OCI-LY7 (cell line): Measurements from ENCODE around the gene ADRA2B. TPM values are rescaled to one million over a fixed set of nuclear protein-coding genes. Genes with fewer than 3 reads are reported as not detected.

Source experiments
- BruUV-seq: library from RNA; stranded (reverse); fragments of 400-500 nt; replicated peaks from 2 replicates; lab custom pipeline; 2021; lab: Mats Ljungman, UMichigan
- CTCF ChIA-PET: fragments of 300-600 bp; sonication (Branson Sonifier 250); formaldehyde crosslinking; loops from one replicate; lab custom pipeline; 2022; ENCODE audit warnings: antibody characterized with exemption; ENCODE audit not compliant: unreplicated experiment; lab: Charles Lee
- POLR2A ChIA-PET: fragments of 300-600 bp; sonication (Branson Sonifier 250); formaldehyde crosslinking; loops from one replicate; lab custom pipeline; 2022; ENCODE audit warnings: antibody characterized with exemption; lab: Charles Lee
- DNase-seq: peaks from one replicate; pipeline ENCODE4 v3.0.0-alpha.2; 2015; ENCODE audit warnings: low spot score
- H2AFZ ChIP-seq: fragments of 200-600 bp; sonication (generic), shearing (Covaris generic); 2 replicates; pipeline ENCODE4 v1.6.1; 2014; ENCODE audit warnings: mild to moderate bottlenecking, antibody characterized with exemption, low read length, moderate library complexity
- H3K27ac ChIP-seq: fragments of 200-600 bp; sonication (generic); 2 replicates; pipeline ENCODE4 v1.5.1; 2014; ENCODE audit warnings: mixed run types, low read depth, mild to moderate bottlenecking, moderate library complexity, low read length, inconsistent platforms; ENCODE audit not compliant: poor library complexity, severe bottlenecking
- H3K36me3 ChIP-seq: fragments of 200-600 bp; sonication (generic); 2 replicates; pipeline ENCODE4 v1.6.1; 2014; ENCODE audit warnings: mild to moderate bottlenecking, antibody characterized with exemption, low read length, moderate library complexity, mixed read lengths; ENCODE audit not compliant: insufficient read depth
- H3K4me1 ChIP-seq: fragments of 200-600 bp; sonication (generic); 2 replicates; pipeline ENCODE4 v1.5.1; 2014; ENCODE audit warnings: mild to moderate bottlenecking, low read length; ENCODE audit not compliant: insufficient read depth, poor library complexity, severe bottlenecking
- H3K4me2 ChIP-seq: fragments of 200-600 bp; sonication (generic); 2 replicates; pipeline ENCODE4 v1.6.1; 2014; ENCODE audit warnings: mild to moderate bottlenecking, low read length
- H3K4me3 ChIP-seq: fragments of 200-600 bp; sonication (generic); 2 replicates; pipeline ENCODE4 v1.5.1; 2014; ENCODE audit warnings: mild to moderate bottlenecking, low read depth, low read length; ENCODE audit not compliant: poor library complexity, severe bottlenecking
- H3K79me2 ChIP-seq: fragments of 200-600 bp; sonication (generic); 2 replicates; pipeline ENCODE4 v1.6.1; 2016; ENCODE audit warnings: low read depth, mild to moderate bottlenecking, low read length, moderate library complexity, mixed read lengths; ENCODE audit not compliant: insufficient read depth
- H3K9me2 ChIP-seq: fragments of 200-600 bp; sonication (generic); 2 replicates; pipeline ENCODE4 v1.6.1; 2016; ENCODE audit warnings: mild to moderate bottlenecking, low read length, mixed read lengths; ENCODE audit not compliant: insufficient read depth
- H3K9me3 ChIP-seq: fragments of 200-600 bp; sonication (generic); 2 replicates; pipeline ENCODE4 v1.6.1; 2014; ENCODE audit warnings: mild to moderate bottlenecking, mixed run types, low read length, mixed read lengths
- H4K20me1 ChIP-seq: fragments of 200-600 bp; sonication (generic); 2 replicates; pipeline ENCODE4 v1.6.1; 2014; ENCODE audit warnings: mild to moderate bottlenecking, antibody characterized with exemption, low read length, moderate library complexity, mixed read lengths; ENCODE audit not compliant: insufficient read depth
- CTCF ChIP-seq: fragments of 200-600 bp; sonication (generic); conservative IDR thresholded peaks from 2 replicates; pipeline ENCODE4 v1.5.1; 2014; ENCODE audit warnings: mild to moderate bottlenecking, antibody characterized with exemption, low read length, moderate library complexity, mixed read lengths
- EZH2phosphoT487 ChIP-seq: fragments of 200-600 bp; sonication (generic); IDR thresholded peaks from 2 replicates; pipeline ENCODE4 v1.6.1; 2018; ENCODE audit warnings: low read depth, borderline replicate concordance, mild to moderate bottlenecking, mixed run types, antibody characterized with exemption, low read length, moderate library complexity, mixed read lengths
- intact Hi-C: fragments of 100-400 bp; cut with micrococcal nuclease; formaldehyde crosslinking; loops from one replicate; pipeline ENCODE4 v1.10.0; 2022; ENCODE audit not compliant: unreplicated experiment
- total RNA-seq, 2 experiments: library from RNA; depleted of rRNA in 1 of 2; stranded (reverse); fragments of >200 nt in 1 of 2; shearing (Covaris generic) in 1 of 2; gene quantifications; 2 replicates each; pipeline ENCODE4 v1.2.3, GENCODE V29; 2014 to 2022

Gene ADRA2B
- total RNA-seq, 2 experiments from 2014 or later = 0.06 to 0.11 TPM

GRCh38 chr2:96109931-96110511 lies 6.3 kb downstream of the ADRA2B start:
- no peak for TF ChIP-seq CTCF
- TF ChIP-seq EZH2phosphoT487 = no peak
- Histone ChIP-seq H3K9me3 (no peaks in the 10 kb centered on the region), H3K79me2 (no peaks in the 10 kb centered on the region), H3K9me2 (no peaks in the 10 kb centered on the region), H2AFZ (no peak overlapping the region), H3K4me1 (no peaks in the 10 kb centered on the region), H3K27ac (no peak overlapping the region), H3K4me3 (no peak overlapping the region), H3K36me3 (no peaks in the 10 kb centered on the region), H3K4me2 (no peak overlapping the region), H4K20me1 (no peaks in the 10 kb centered on the region)
- BruUV-seq = no TSS peak
- ChIA-PET POLR2A (no interaction called here), CTCF (no interaction called here)
- intact Hi-C loops = no loop called here
- no peak for DNase-seq

GRCh38 chr2:96109361-96109680 lies 7.0 kb downstream of the ADRA2B start:
- Histone ChIP-seq H3K9me2 (no peaks in the 10 kb centered on the region), H3K9me3 (no peaks in the 10 kb centered on the region), H2AFZ (no peak overlapping the region), H3K4me3 (no peak overlapping the region), H3K27ac (no peak overlapping the region), H3K4me1 (no peaks in the 10 kb centered on the region), H3K36me3 (no peaks in the 10 kb centered on the region), H3K79me2 (no peaks in the 10 kb centered on the region), H3K4me2 (no peak overlapping the region), H4K20me1 (no peaks in the 10 kb centered on the region)
- ChIA-PET CTCF (no interaction called here), POLR2A (no interaction called here)
- intact Hi-C loops = no loop called here
- DNase-seq = no peak
- no TSS peak for BruUV-seq
- TF ChIP-seq EZH2phosphoT487 = no peak
- no peak for TF ChIP-seq CTCF

GRCh38 chr2:96108541-96109360 lies 7.6 kb downstream of the ADRA2B start:
- no peaks in the 10 kb centered on the region for H3K9me3 ChIP-seq

More at GRCh38 chr2:96108541-96109360, 7.6 kb downstream of the ADRA2B start:
- ChIA-PET CTCF (no interaction called here), POLR2A (interaction anchor here (0.5 kb wide), 1 partner anchor 270 kb away, joined by 3 read pairs; no protein-coding TSS in a partner anchor)
- TF ChIP-seq CTCF (no peak), EZH2phosphoT487 (no peak)
- H3K4me2 ChIP-seq = no peak overlapping the region
- no peaks in the 10 kb centered on the region for H3K9me2 ChIP-seq
- no peaks in the 10 kb centered on the region for H3K4me1 ChIP-seq
- DNase-seq = no peak
- no peaks in the 10 kb centered on the region for H3K36me3 ChIP-seq
- no peak overlapping the region for H3K4me3 ChIP-seq
- no peak overlapping the region for H3K27ac ChIP-seq
- no TSS peak for BruUV-seq
- H2AFZ ChIP-seq = no peak overlapping the region
- H4K20me1 ChIP-seq = no peaks in the 10 kb centered on the region
- no peaks in the 10 kb centered on the region for H3K79me2 ChIP-seq
- intact Hi-C loops = no loop called here
